Activated gamma-delta T cell treated with Interleukin-2 at 50 U/mL for 16 hours (primary cell): ENCODE results near the gene RHOT1.
"Not testable (repeated sequence)": the region's sequence is repeated elsewhere in the genome, so short reads cannot be mapped to it uniquely, and the experiment has no call there.

ENCODE experiments used
- DNase-seq: peaks from one replicate; pipeline ENCODE4 v3.0.0-alpha.2; 2020

RHOT1 gene

GRCh38 chr17:32240750-32241149 is 98.4 kb downstream of the RHOT1 start:
- no peak for DNase-seq

GRCh38 chr17:32241640-32242039 is 99.3 kb downstream of the RHOT1 start:
- no peak for DNase-seq

GRCh38 chr17:32249475-32249874 is 107.2 kb downstream of the RHOT1 start:
- no peak for DNase-seq

- DNase-seq: peak; percentile 53
Observed at GRCh38 chr17:32253117-32253611, 110.9 kb downstream of the RHOT1 start.

GRCh38 chr17:32256012-32256700 is 113.9 kb downstream of the RHOT1 start:
- DNase-seq: no peak

GRCh38 chr17:32256701-32257019 is 114.4 kb downstream of the RHOT1 start:
- no peak for DNase-seq

GRCh38 chr17:32258383-32259140 is 116.3 kb downstream of the RHOT1 start:
- no peak for DNase-seq

GRCh38 chr17:32259586-32259985 is 117.3 kb downstream of the RHOT1 start:
- DNase-seq: no peak

- no peak for DNase-seq
Observed at GRCh38 chr17:32261417-32261736, 119.1 kb downstream of the RHOT1 start.

GRCh38 chr17:32261936-32262510 is 119.7 kb downstream of the RHOT1 start:
- DNase-seq: no peak

- DNase-seq: not testable (repeated sequence)
Observed at GRCh38 chr17:32263515-32263914, 121.2 kb downstream of the RHOT1 start.

GRCh38 chr17:32264140-32264799 is 122.0 kb downstream of the RHOT1 start:
- no peak for DNase-seq

GRCh38 chr17:32264823-32265191 is 122.5 kb downstream of the RHOT1 start:
- DNase-seq: no peak

GRCh38 chr17:32265192-32265923 is 123.1 kb downstream of the RHOT1 start, which contains the start of gene RHBDL3:
TSS of gene RHBDL3 (plus strand) at chr17:32265832. CDS start at chr17:32266190, 358 bp downstream.
- DNase-seq: no peak

GRCh38 chr17:32266051-32266388 is 123.7 kb downstream of the RHOT1 start:
- no peak for DNase-seq

- no peak for DNase-seq
Observed at GRCh38 chr17:32266389-32267301, 124.3 kb downstream of the RHOT1 start.

- no peak for DNase-seq
Observed at GRCh38 chr17:32267690-32268205, 125.4 kb downstream of the RHOT1 start.

GRCh38 chr17:32268734-32269288 is 126.5 kb downstream of the RHOT1 start:
- no peak for DNase-seq

GRCh38 chr17:32269377-32269776 is 127.1 kb downstream of the RHOT1 start:
- no peak for DNase-seq

GRCh38 chr17:32271844-32272243 is 129.5 kb downstream of the RHOT1 start:
- no peak for DNase-seq

GRCh38 chr17:32274101-32274500 is 131.8 kb downstream of the RHOT1 start:
- DNase-seq: no peak
